ENCODE data around the gene ELL2.

Gene ELL2

GRCh38 chr5:95880081-95880926, 81.3 kb downstream of the ELL2 start:
- no peak for TF ChIP-seq CTCF (IDR thresholded peaks at IDR 0.05)
- no peak for DNase-seq
- no peak overlapping the region for H3K27ac ChIP-seq

GRCh38 chr5:95879661-95880060, 82.0 kb downstream of the ELL2 start:
- DNase-seq: no peak
- Histone ChIP-seq H3K36me3 (peaks cover 0 to 10% (median 10%) of the 10 kb centered on the region in 3 donors), H3K27me3 (no peaks in the 10 kb centered on the region), H3K27ac (no peak overlapping the region), H3K4me3 (no peak overlapping the region), H3K9me3 (no peaks in the 10 kb centered on the region), H3K4me1 (peaks cover 0 to 21% (median 6%) of the 10 kb centered on the region in 4 donors)
- intact Hi-C loops (cut with DNase I; ENCODE audit: low total_unique reads): no loop called here
- TF ChIP-seq CTCF (IDR thresholded peaks at IDR 0.05): no peak

More at GRCh38 chr5:95880081-95880926, 81.3 kb downstream of the ELL2 start:
- Histone ChIP-seq H3K4me3 (no peak overlapping the region), H3K4me1 (peaks cover 0 to 21% (median 6%) of the 10 kb centered on the region in 4 donors), H3K27me3 (no peaks in the 10 kb centered on the region), H3K9me3 (no peaks in the 10 kb centered on the region), H3K36me3 (peaks cover 0 to 17% (median 10%) of the 10 kb centered on the region in 3 donors)
- intact Hi-C loops (cut with DNase I; ENCODE audit: low total_unique reads): no loop called here

GRCh38 chr5:95878417-95879323, 83.0 kb downstream of the ELL2 start:
- peaks cover 0 to 21% (median 6%) of the 10 kb centered on the region in 4 donors for H3K4me1 ChIP-seq
- H3K27me3 ChIP-seq: no peaks in the 10 kb centered on the region
- no peak for DNase-seq
- no peak overlapping the region for H3K4me3 ChIP-seq
- intact Hi-C loops (cut with DNase I; ENCODE audit: low total_unique reads): no loop called here
- H3K9me3 ChIP-seq: no peaks in the 10 kb centered on the region
- H3K27ac ChIP-seq: no peak overlapping the region
- TF ChIP-seq CTCF (IDR thresholded peaks at IDR 0.05): no peak
- peaks cover 0 to 7% (median 4%) of the 10 kb centered on the region in 3 donors for H3K36me3 ChIP-seq

- Histone ChIP-seq H3K4me1 (peaks cover 0 to 6% (median 3%) of the 10 kb centered on the region in 4 donors), H3K4me3 (no peak overlapping the region), H3K27ac (no peak overlapping the region), H3K9me3 (no peaks in the 10 kb centered on the region), H3K27me3 (no peaks in the 10 kb centered on the region), H3K36me3 (no peaks in the 10 kb centered on the region)
- no peak for DNase-seq
- no peak for TF ChIP-seq CTCF (IDR thresholded peaks at IDR 0.05)
- intact Hi-C loops (cut with DNase I; ENCODE audit: low total_unique reads): no loop called here
Observed at GRCh38 chr5:95876782-95877181, 84.9 kb downstream of the ELL2 start.

- Histone ChIP-seq H3K4me3 (no peak overlapping the region), H3K4me1 (peaks cover 0 to 21% (median 12%) of the 10 kb centered on the region in 4 donors), H3K9me3 (no peaks in the 10 kb centered on the region), H3K36me3 (no peaks in the 10 kb centered on the region), H3K27ac (no peak overlapping the region), H3K27me3 (no peaks in the 10 kb centered on the region)
- intact Hi-C loops (cut with DNase I; ENCODE audit: low total_unique reads): loop anchor here (5.0 kb wide), 1 partner anchor 452 kb away; no protein-coding TSS in a partner anchor
- DNase-seq: no peak
- no peak for TF ChIP-seq CTCF (IDR thresholded peaks at IDR 0.05)
Observed at GRCh38 chr5:95874246-95874645, 87.4 kb downstream of the ELL2 start.

All from tibial artery (tissue), 4 donors.